ENCODE data around the gene TBC1D22A.

DNA sequence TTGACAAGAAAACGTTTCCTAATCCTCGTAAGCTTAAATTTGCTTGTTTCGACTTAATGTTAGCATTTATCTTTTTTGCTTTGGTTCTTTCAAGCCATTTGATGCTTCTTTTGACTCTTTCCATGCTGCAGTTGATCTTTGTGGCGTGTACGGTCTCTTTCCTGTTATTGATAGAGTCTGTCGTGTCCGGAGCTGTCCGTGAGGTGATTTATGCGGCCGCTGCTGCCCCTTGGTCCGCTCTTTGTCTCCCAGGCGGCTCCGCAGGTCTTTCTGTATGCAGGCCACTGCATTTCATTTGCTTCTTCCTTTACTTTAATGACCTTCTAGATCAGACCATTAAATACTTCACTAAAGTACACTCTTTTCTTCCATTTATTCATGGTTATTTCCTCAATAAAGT is 50.3 kb downstream of the TBC1D22A start:
- TF ChIP-seq CTCF (IDR thresholded peaks at IDR 0.05) (no peak), EP300 (IDR thresholded peaks at IDR 0.05) (no peak)
